Keratinocyte (primary cell): ENCODE results near the gene MZT2B. TPM values are rescaled to one million over a fixed set of nuclear protein-coding genes. Genes with fewer than 3 reads are reported as not detected.

Experiments
- DNase-seq: peaks from one replicate; pipeline ENCODE4 v3.0.0-alpha.2; 2011; ENCODE audit warnings: low read depth, missing footprints, low spot score
- FAIRE-seq: peaks from 2 replicates; lab custom pipeline; 2011; peaks lifted over from hg19 to GRCh38; lab: Jason Lieb, UNC
- H2AFZ ChIP-seq: 2 replicates; pipeline ENCODE4 v1.6.0; 2012; ENCODE audit warnings: low read length, control low read depth, inconsistent platforms; ENCODE audit not compliant: control insufficient read depth
- H3K27ac ChIP-seq: 2 replicates; pipeline ENCODE4 v1.5.1; 2011; ENCODE audit warnings: low read length; ENCODE audit not compliant: control insufficient read depth, insufficient read depth
- H3K27me3 ChIP-seq: 3 replicates; pipeline ENCODE4 v1.6.0; 2011; ENCODE audit warnings: low read length; ENCODE audit not compliant: control insufficient read depth, insufficient read depth; ENCODE audit errors: extremely low read depth
- H3K36me3 ChIP-seq, 2 experiments: 2 replicates in 1 of 2; 3 replicates in 1 of 2; pipeline ENCODE4 v1.5.1; 2011; ENCODE audit warnings: low read length in 2 of 2, mild to moderate bottlenecking in 1 of 2; ENCODE audit not compliant: control insufficient read depth in 2 of 2, insufficient read depth in 2 of 2; ENCODE audit errors: extremely low read depth in 1 of 2
- H3K4me1 ChIP-seq: 3 replicates; pipeline ENCODE4 v1.5.1; 2011; ENCODE audit warnings: low read length; ENCODE audit not compliant: control insufficient read depth, insufficient read depth; ENCODE audit errors: extremely low read depth
- H3K4me2 ChIP-seq: 3 replicates; pipeline ENCODE4 v1.6.0; 2011; ENCODE audit warnings: low read depth, low read length; ENCODE audit not compliant: control insufficient read depth, insufficient read depth; ENCODE audit errors: extremely low read depth
- H3K4me3 ChIP-seq, 3 experiments: fragments of 200-600 bp in 1 of 3; sonication (generic) in 1 of 3; 2 replicates in 2 of 3; 3 replicates in 1 of 3; pipeline ENCODE4 v1.5.1; 2011 to 2016; ENCODE audit warnings: low read length in 3 of 3, mild to moderate bottlenecking in 3 of 3, control low read depth in 2 of 3, inconsistent platforms in 1 of 3, low read depth in 1 of 3, mixed read lengths in 1 of 3, mixed run types in 1 of 3, moderate library complexity in 1 of 3; ENCODE audit not compliant: control insufficient read depth in 2 of 3, insufficient read depth in 2 of 3; ENCODE audit errors: extremely low read depth in 1 of 3
- H3K79me2 ChIP-seq: 2 replicates; pipeline ENCODE4 v1.6.0; 2012; ENCODE audit warnings: low read length; ENCODE audit not compliant: control insufficient read depth, insufficient read depth
- H3K9ac ChIP-seq: 3 replicates; pipeline ENCODE4 v1.6.0; 2011; ENCODE audit warnings: low read length; ENCODE audit not compliant: control insufficient read depth, insufficient read depth; ENCODE audit errors: extremely low read depth
- H3K9me1 ChIP-seq: 3 replicates; pipeline ENCODE4 v1.6.0; 2011; ENCODE audit warnings: low read length; ENCODE audit not compliant: control insufficient read depth, insufficient read depth; ENCODE audit errors: extremely low read depth
- H3K9me3 ChIP-seq: 2 replicates; pipeline ENCODE4 v1.5.1; 2012; ENCODE audit warnings: low read depth, low read length; ENCODE audit not compliant: control insufficient read depth
- H4K20me1 ChIP-seq: 3 replicates; pipeline ENCODE4 v1.6.0; 2011; ENCODE audit warnings: low read length; ENCODE audit not compliant: control insufficient read depth, insufficient read depth; ENCODE audit errors: extremely low read depth
- CTCF ChIP-seq, 3 experiments: IDR thresholded peaks in 1 of 3; conservative IDR thresholded peaks in 1 of 3; optimal IDR thresholded peaks in 1 of 3; 2 replicates in 2 of 3; 3 replicates in 1 of 3; pipeline versions ENCODE3 to v1.5.1; 2011; ENCODE audit warnings: low read length in 3 of 3, mild to moderate bottlenecking in 3 of 3, moderate library complexity in 2 of 3, control low read depth in 1 of 3, inconsistent platforms in 1 of 3; ENCODE audit not compliant: insufficient read depth in 2 of 3; ENCODE audit errors: extremely low read depth in 1 of 3
- EZH2 ChIP-seq: IDR thresholded peaks from one replicate; pipeline ENCODE4 v1.6.1; 2012; ENCODE audit warnings: inconsistent platforms, mild to moderate bottlenecking, low read length, moderate library complexity
- dilution Hi-C: fragments of 300-500 bp; cut with MboI; formaldehyde crosslinking; loops from one replicate; pipeline ENCODE4 v1.7.0; 2020; ENCODE audit warnings: low sequenced_read_pairs; ENCODE audit not compliant: extremely low pct_ligation_motif_present
- polyA plus RNA-seq, 5 experiments: library from polyadenylated mRNA; depleted of rRNA in 3 of 5; stranded (reverse) in 3 of 5; stranded (forward) in 1 of 5; unstranded in 1 of 5; fragments of >200 nt; gene quantifications; 1 replicate in 1 of 5; 2 replicates in 3 of 5; 3 replicates in 1 of 5; pipeline versions ENCODE4 v1.2.1 to v1.2.3, GENCODE V29; 2011 to 2012; ENCODE audit warnings: missing spikeins in 2 of 5, low read depth in 1 of 5, low replicate concordance in 1 of 5

Gene MZT2B
- polyA plus RNA-seq, 1 donor (not counting 4 experiments of a cell fraction or from before 2014, with no cell fraction given), result 133 TPM

DNA sequence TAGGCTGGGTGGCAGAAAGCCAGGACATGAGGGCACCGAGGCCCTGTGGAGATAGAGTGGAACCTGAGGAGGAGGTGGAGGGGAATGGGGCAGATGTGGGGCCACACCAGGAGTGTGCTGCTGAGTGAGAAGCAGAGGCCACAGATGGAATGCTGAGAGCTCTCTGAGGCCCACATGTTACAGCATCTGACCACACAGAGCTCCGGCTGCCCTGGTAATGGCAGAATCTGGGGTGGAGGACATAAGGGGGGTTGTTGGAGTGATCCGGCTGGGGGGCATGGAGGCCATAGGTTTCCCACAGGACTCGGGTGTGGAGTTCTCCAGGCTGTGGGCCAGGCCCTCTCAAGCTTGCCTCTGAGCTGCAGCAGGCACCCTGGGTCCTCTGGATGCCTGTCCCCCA is 3.8 kb downstream of the MZT2B start:
- TF ChIP-seq CTCF (optimal IDR thresholded peaks at IDR 0.05 in 1 of 3, IDR thresholded peaks at IDR 0.05 in 1 of 3, conservative IDR thresholded peaks at IDR 0.05 in 1 of 3; ENCODE audit: extremely low read depth in 1 of 3, insufficient read depth in 2 of 3, low read length in 3 of 3) (no peak), EZH2 (no peak)
- no peaks in the 10 kb centered on the region for H4K20me1 ChIP-seq
- dilution Hi-C loops, result no loop called here
- no peaks in the 10 kb centered on the region for H3K9me3 ChIP-seq
- H3K4me2 ChIP-seq, result no peak overlapping the region
- no peak for FAIRE-seq
- no peak overlapping the region for H3K4me3 ChIP-seq
- H3K27ac ChIP-seq, result no peak overlapping the region
- H3K27me3 ChIP-seq, result no peaks in the 10 kb centered on the region
- H3K4me1 ChIP-seq, result peaks cover 7% of the 10 kb centered on the region
- peaks cover 1 to 9% of the 10 kb centered on the region in 2 experiments for H3K36me3 ChIP-seq
- H3K9me1 ChIP-seq, result peaks cover 4% of the 10 kb centered on the region
- no peak for DNase-seq
- no peak overlapping the region for H2AFZ ChIP-seq
- no peak overlapping the region for H3K9ac ChIP-seq
- H3K79me2 ChIP-seq, result peaks cover 35% of the 10 kb centered on the region

DNA sequence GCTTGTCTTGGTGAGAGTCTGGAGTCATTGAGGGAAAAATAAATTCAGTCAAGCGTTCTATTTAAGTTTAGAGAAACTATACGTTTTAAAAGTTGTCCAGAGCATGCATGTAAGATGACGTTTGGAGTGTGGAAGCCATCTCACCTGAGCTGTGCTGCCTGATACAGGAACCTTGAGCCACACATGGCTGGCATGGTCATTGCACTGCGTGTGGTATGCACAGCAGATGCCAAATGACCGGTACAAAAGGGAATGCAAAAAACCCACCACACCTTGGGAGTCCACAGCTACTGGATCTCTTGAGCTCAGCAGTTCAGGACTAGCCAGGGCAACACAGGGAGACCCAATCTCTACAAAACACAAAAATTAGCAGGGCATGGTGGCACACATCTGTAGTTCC is 4.3 kb downstream of the MZT2B start:
- Histone ChIP-seq H3K9me3 (no peaks in the 10 kb centered on the region), H3K4me2 (no peak overlapping the region), H3K27me3 (no peaks in the 10 kb centered on the region), H3K36me3 (peaks cover 1 to 9% of the 10 kb centered on the region in 2 experiments), H3K79me2 (peaks cover 31% of the 10 kb centered on the region), H3K4me3 (no peak overlapping the region), H4K20me1 (no peaks in the 10 kb centered on the region), H3K4me1 (peaks cover 7% of the 10 kb centered on the region), H3K27ac (no peak overlapping the region), H2AFZ (no peak overlapping the region), H3K9ac (no peak overlapping the region), H3K9me1 (peaks cover 4% of the 10 kb centered on the region)
- dilution Hi-C loops, result no loop called here
- FAIRE-seq (no peak), DNase-seq (no peak)
- TF ChIP-seq EZH2 (no peak), CTCF (optimal IDR thresholded peaks at IDR 0.05 in 1 of 3, IDR thresholded peaks at IDR 0.05 in 1 of 3, conservative IDR thresholded peaks at IDR 0.05 in 1 of 3; ENCODE audit: extremely low read depth in 1 of 3, insufficient read depth in 2 of 3, low read length in 3 of 3) (no peak)
